ENCODE measurements around the gene RPL41. TPM values are rescaled to one million over a fixed set of nuclear protein-coding genes. Genes with fewer than 3 reads are reported as not detected.
A peak's percentile ranks its signal among the peaks of the same experiment; 100 is the strongest.
"Not testable (repeated sequence)": the region's sequence is repeated elsewhere in the genome, so short reads cannot be mapped to it uniquely, and the experiment has no call there.

RPL41 gene
- total RNA-seq (ENCODE audit: low replicate concordance) = 3,372 and 3,805 TPM in 2 replicates

GRCh38 chr12:56116267-56117081 is at the start of gene RPL41:
TSS of gene RPL41 (plus strand) at chr12:56116633.
- H3F3A ChIP-seq (ENCODE audit: low read depth) = peaks cover 69% of the 10 kb centered on the region
- H3K4me1 ChIP-seq = peaks cover 12% of the 10 kb centered on the region
- H3K79me2 ChIP-seq (ENCODE audit: low read depth) = peaks cover 23% of the 10 kb centered on the region
- no peaks in the 10 kb centered on the region for H3K9me3 ChIP-seq (ENCODE audit: low read depth)
- peak; percentile 98 for DNase-seq (ENCODE audit: low spot score)
- H4K20me1 ChIP-seq (ENCODE audit: low read depth) = peaks cover 26% of the 10 kb centered on the region
- Mint-ChIP-seq H3K36me3 (peaks cover 38% of the 10 kb centered on the region), H3K27ac (peak within 1 kb of the TSS; percentile 98), H3K27me3 (ENCODE audit: insufficient read depth, low read depth) (peaks cover 7% of the 10 kb centered on the region), H3K9me3 (no peaks in the 10 kb centered on the region), H3K4me1 (peaks cover 25% of the 10 kb centered on the region), H3K4me3 (peak within 1 kb of the TSS; percentile 99)
- H3K9ac ChIP-seq = peak within 1 kb of the TSS; percentile 98
- no peaks in the 10 kb centered on the region for H3K27me3 ChIP-seq
- H3K36me3 ChIP-seq = peaks cover 3% of the 10 kb centered on the region
- TF ChIP-seq EZH2phosphoT487 (IDR thresholded peaks at IDR 0.05) (no peak), CTCF (IDR thresholded peaks at IDR 0.05) (no peak), EZH2 (IDR thresholded peaks at IDR 0.05) (no peak)
- H3K4me2 ChIP-seq = peak within 1 kb of the TSS; percentile 99
- H3K27ac ChIP-seq = peak within 1 kb of the TSS; percentile 96
- peak within 1 kb of the TSS; percentile 62 for H3K4me3 ChIP-seq
- peak within 1 kb of the TSS; percentile 81 for H2AFZ ChIP-seq (replicated peaks)

- no peaks in the 10 kb centered on the region for H3K4me1 Mint-ChIP-seq
- Histone ChIP-seq H3K9me3 (ENCODE audit: low read depth) (no peaks in the 10 kb centered on the region), H3F3A (ENCODE audit: low read depth) (no peaks in the 10 kb centered on the region), H3K79me2 (ENCODE audit: low read depth) (no peaks in the 10 kb centered on the region), H3K4me1 (no peaks in the 10 kb centered on the region), H3K9ac (no peak overlapping the region), H3K4me3 (no peak overlapping the region), H3K27me3 (no peaks in the 10 kb centered on the region), H3K36me3 (no peaks in the 10 kb centered on the region), H4K20me1 (ENCODE audit: low read depth) (no peaks in the 10 kb centered on the region), H3K27ac (no peak overlapping the region), H2AFZ (replicated peaks) (no peak overlapping the region), H3K4me2 (no peak overlapping the region)
- H3K9me3 Mint-ChIP-seq = peaks cover under 1% of the 10 kb centered on the region
- TF ChIP-seq EZH2phosphoT487 (IDR thresholded peaks at IDR 0.05) = no peak
- no peak for TF ChIP-seq EZH2 (IDR thresholded peaks at IDR 0.05)
- no peak for TF ChIP-seq CTCF (IDR thresholded peaks at IDR 0.05)
- DNase-seq (ENCODE audit: low spot score) = no peak
- peaks cover 14% of the 10 kb centered on the region for H3K27me3 Mint-ChIP-seq (ENCODE audit: insufficient read depth, low read depth)
- H3K27ac Mint-ChIP-seq = no peak overlapping the region
- no peaks in the 10 kb centered on the region for H3K36me3 Mint-ChIP-seq
- no peak overlapping the region for H3K4me3 Mint-ChIP-seq
These were observed 44.8 kb upstream of the RPL41 start for GRCh38 chr12:56071648-56072047.

- Mint-ChIP-seq H3K4me3 (no peak overlapping the region), H3K36me3 (no peaks in the 10 kb centered on the region), H3K9me3 (peaks cover 6% of the 10 kb centered on the region), H3K27me3 (ENCODE audit: insufficient read depth, low read depth) (peaks cover 19% of the 10 kb centered on the region), H3K4me1 (peaks cover 3% of the 10 kb centered on the region), H3K27ac (no peak overlapping the region)
- Histone ChIP-seq H4K20me1 (ENCODE audit: low read depth) (no peaks in the 10 kb centered on the region), H3K9ac (no peak overlapping the region), H3F3A (ENCODE audit: low read depth) (peaks cover 14% of the 10 kb centered on the region), H3K4me2 (no peak overlapping the region), H3K36me3 (no peaks in the 10 kb centered on the region), H3K27ac (no peak overlapping the region), H3K79me2 (ENCODE audit: low read depth) (no peaks in the 10 kb centered on the region), H3K4me1 (no peaks in the 10 kb centered on the region), H3K27me3 (peaks cover under 1% of the 10 kb centered on the region), H2AFZ (replicated peaks) (no peak overlapping the region), H3K4me3 (no peak overlapping the region), H3K9me3 (ENCODE audit: low read depth) (no peaks in the 10 kb centered on the region)
- TF ChIP-seq EZH2 (IDR thresholded peaks at IDR 0.05) (no peak), CTCF (IDR thresholded peaks at IDR 0.05) (no peak), EZH2phosphoT487 (IDR thresholded peaks at IDR 0.05) (no peak)
- DNase-seq (ENCODE audit: low spot score) = no peak
These were observed 42.0 kb upstream of the RPL41 start for GRCh38 chr12:56074396-56074795.

- DNase-seq (ENCODE audit: low spot score); H3K9me3 Mint-ChIP-seq; H3K27ac ChIP-seq; H3K9me3 ChIP-seq (ENCODE audit: low read depth); H3K36me3 ChIP-seq; H3K4me2 ChIP-seq; H3K79me2 ChIP-seq (ENCODE audit: low read depth); H3K9ac ChIP-seq; H3K4me3 ChIP-seq; H4K20me1 ChIP-seq (ENCODE audit: low read depth); H3K4me3 Mint-ChIP-seq; H2AFZ ChIP-seq (replicated peaks); H3K36me3 Mint-ChIP-seq; H3K27ac Mint-ChIP-seq; H3K4me1 Mint-ChIP-seq: not testable (repeated sequence)
- H3K27me3 Mint-ChIP-seq (ENCODE audit: insufficient read depth, low read depth) = peaks cover 24% of the 10 kb centered on the region
- peaks cover 27% of the 10 kb centered on the region for H3F3A ChIP-seq (ENCODE audit: low read depth)
- peaks cover 25% of the 10 kb centered on the region for H3K27me3 ChIP-seq
- peaks cover 16% of the 10 kb centered on the region for H3K4me1 ChIP-seq
These were observed 38.5 kb upstream of the RPL41 start for GRCh38 chr12:56077966-56078365.

Measured in neural progenitor cell (in vitro differentiated cells).